Measurements from ENCODE around the gene RERE. TPM values are rescaled to one million over a fixed set of nuclear protein-coding genes. Genes with fewer than 3 reads are reported as not detected.

Gene RERE
- total and polyA plus RNA-seq, 2 experiments from 2014 or later = 148 to 170 TPM

GRCh38 chr1:8344893-8345507, 472.4 kb downstream of the RERE start:
- Mint-ChIP-seq H3K4me3 (no peak overlapping the region), H3K27ac (no peak overlapping the region), H3K9me3 (peaks cover 2% of the 10 kb centered on the region; the same call in 2 of the 3 replicates), H3K27me3 (ENCODE audit: insufficient read depth, low read depth, poor library complexity) (peaks cover 17% of the 10 kb centered on the region), H3K36me3 (ENCODE audit: low read depth) (no peaks in the 10 kb centered on the region; the same call in 2 of the 3 replicates), H3K4me1 (peaks cover 17% of the 10 kb centered on the region; the same call in 2 of the 3 replicates)
- Histone ChIP-seq H2AFZ (no peak overlapping the region), H3K36me3 (ENCODE audit: insufficient read depth) (no peaks in the 10 kb centered on the region), H3K4me1 (ENCODE audit: insufficient read depth) (no peaks in the 10 kb centered on the region), H3K4me3 (no peak overlapping the region), H3K4me2 (no peak overlapping the region), H3K79me2 (replicated peaks; ENCODE audit: insufficient read depth) (no peaks in the 10 kb centered on the region), H3K27me3 (ENCODE audit: insufficient read depth) (no peaks in the 10 kb centered on the region), H3F3A (replicated peaks; ENCODE audit: low read depth) (no peaks in the 10 kb centered on the region), H3K9me2 (ENCODE audit: insufficient read depth) (no peaks in the 10 kb centered on the region; the same call in 1 of the 2 replicates), H4K20me1 (replicated peaks; ENCODE audit: insufficient read depth) (no peaks in the 10 kb centered on the region; the same call in 1 of the 2 replicates), H3K27ac (ENCODE audit: low read depth) (no peak overlapping the region)
- ATAC-seq (no peak), DNase-seq (ENCODE audit: low spot score) (no peak)
- no peak for TF ChIP-seq JUNB (IDR thresholded peaks at IDR 0.05; ENCODE audit: unreplicated experiment)
- no peak for TF ChIP-seq ETS1 (IDR thresholded peaks at IDR 0.05)
- TF ChIP-seq EZH2phosphoT487 (IDR thresholded peaks at IDR 0.05; ENCODE audit: unreplicated experiment) = no peak

DNA sequence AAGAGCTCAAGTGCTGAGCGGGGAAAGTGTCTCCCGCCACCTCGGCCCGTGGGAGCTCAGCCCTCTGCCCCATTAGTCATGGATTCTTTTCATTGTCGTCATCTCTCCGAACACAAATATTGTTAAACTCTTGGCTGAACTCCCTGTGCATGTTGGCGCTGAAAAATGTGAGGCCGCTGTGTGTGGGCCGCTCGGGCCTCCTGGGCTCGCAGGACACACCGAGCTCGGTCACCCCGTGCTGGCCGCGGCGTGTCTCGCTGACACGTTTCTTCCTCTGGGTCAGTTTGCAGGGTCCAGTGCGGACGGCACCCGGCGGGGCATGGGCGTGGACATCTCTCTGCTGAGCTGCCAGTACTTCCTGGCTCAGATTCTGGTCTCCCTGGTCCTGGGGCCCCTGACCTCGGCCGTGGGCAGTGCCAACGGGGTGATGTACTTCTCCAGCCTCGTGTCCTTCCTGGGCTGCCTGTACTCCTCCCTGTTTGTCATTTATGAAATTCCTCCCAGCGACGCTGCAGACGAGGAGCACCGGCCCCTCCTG, 473.9 kb downstream of the RERE start:
- Histone ChIP-seq H3F3A (replicated peaks; ENCODE audit: low read depth) (no peaks in the 10 kb centered on the region), H3K4me1 (ENCODE audit: insufficient read depth) (no peaks in the 10 kb centered on the region), H3K4me2 (no peak overlapping the region), H3K27me3 (ENCODE audit: insufficient read depth) (no peaks in the 10 kb centered on the region), H3K27ac (ENCODE audit: low read depth) (no peak overlapping the region), H4K20me1 (replicated peaks; ENCODE audit: insufficient read depth) (no peaks in the 10 kb centered on the region), H3K36me3 (ENCODE audit: insufficient read depth) (no peaks in the 10 kb centered on the region), H2AFZ (no peak overlapping the region), H3K9me2 (ENCODE audit: insufficient read depth) (no peaks in the 10 kb centered on the region), H3K4me3 (no peak overlapping the region), H3K79me2 (replicated peaks; ENCODE audit: insufficient read depth) (no peaks in the 10 kb centered on the region)
- Mint-ChIP-seq H3K27me3 (ENCODE audit: insufficient read depth, low read depth, poor library complexity) (peaks cover 4% of the 10 kb centered on the region), H3K36me3 (ENCODE audit: low read depth) (no peaks in the 10 kb centered on the region; the same call in 2 of the 3 replicates), H3K4me1 (peaks cover 8% of the 10 kb centered on the region; the same call in 2 of the 3 replicates), H3K27ac (no peak overlapping the region; the same call in 1 of the 2 replicates), H3K4me3 (no peak overlapping the region), H3K9me3 (no peaks in the 10 kb centered on the region)
- TF ChIP-seq EZH2phosphoT487 (IDR thresholded peaks at IDR 0.05; ENCODE audit: unreplicated experiment) = no peak
- no peak for TF ChIP-seq CTCF (conservative IDR thresholded peaks at IDR 0.05; ENCODE audit: low read depth in 2 of 2)
- no peak for TF ChIP-seq ZNF114 (CRISPR knock-in tag; IDR thresholded peaks at IDR 0.05)
- no peak for TF ChIP-seq ETS1 (IDR thresholded peaks at IDR 0.05)
- TF ChIP-seq, protein P1, sequence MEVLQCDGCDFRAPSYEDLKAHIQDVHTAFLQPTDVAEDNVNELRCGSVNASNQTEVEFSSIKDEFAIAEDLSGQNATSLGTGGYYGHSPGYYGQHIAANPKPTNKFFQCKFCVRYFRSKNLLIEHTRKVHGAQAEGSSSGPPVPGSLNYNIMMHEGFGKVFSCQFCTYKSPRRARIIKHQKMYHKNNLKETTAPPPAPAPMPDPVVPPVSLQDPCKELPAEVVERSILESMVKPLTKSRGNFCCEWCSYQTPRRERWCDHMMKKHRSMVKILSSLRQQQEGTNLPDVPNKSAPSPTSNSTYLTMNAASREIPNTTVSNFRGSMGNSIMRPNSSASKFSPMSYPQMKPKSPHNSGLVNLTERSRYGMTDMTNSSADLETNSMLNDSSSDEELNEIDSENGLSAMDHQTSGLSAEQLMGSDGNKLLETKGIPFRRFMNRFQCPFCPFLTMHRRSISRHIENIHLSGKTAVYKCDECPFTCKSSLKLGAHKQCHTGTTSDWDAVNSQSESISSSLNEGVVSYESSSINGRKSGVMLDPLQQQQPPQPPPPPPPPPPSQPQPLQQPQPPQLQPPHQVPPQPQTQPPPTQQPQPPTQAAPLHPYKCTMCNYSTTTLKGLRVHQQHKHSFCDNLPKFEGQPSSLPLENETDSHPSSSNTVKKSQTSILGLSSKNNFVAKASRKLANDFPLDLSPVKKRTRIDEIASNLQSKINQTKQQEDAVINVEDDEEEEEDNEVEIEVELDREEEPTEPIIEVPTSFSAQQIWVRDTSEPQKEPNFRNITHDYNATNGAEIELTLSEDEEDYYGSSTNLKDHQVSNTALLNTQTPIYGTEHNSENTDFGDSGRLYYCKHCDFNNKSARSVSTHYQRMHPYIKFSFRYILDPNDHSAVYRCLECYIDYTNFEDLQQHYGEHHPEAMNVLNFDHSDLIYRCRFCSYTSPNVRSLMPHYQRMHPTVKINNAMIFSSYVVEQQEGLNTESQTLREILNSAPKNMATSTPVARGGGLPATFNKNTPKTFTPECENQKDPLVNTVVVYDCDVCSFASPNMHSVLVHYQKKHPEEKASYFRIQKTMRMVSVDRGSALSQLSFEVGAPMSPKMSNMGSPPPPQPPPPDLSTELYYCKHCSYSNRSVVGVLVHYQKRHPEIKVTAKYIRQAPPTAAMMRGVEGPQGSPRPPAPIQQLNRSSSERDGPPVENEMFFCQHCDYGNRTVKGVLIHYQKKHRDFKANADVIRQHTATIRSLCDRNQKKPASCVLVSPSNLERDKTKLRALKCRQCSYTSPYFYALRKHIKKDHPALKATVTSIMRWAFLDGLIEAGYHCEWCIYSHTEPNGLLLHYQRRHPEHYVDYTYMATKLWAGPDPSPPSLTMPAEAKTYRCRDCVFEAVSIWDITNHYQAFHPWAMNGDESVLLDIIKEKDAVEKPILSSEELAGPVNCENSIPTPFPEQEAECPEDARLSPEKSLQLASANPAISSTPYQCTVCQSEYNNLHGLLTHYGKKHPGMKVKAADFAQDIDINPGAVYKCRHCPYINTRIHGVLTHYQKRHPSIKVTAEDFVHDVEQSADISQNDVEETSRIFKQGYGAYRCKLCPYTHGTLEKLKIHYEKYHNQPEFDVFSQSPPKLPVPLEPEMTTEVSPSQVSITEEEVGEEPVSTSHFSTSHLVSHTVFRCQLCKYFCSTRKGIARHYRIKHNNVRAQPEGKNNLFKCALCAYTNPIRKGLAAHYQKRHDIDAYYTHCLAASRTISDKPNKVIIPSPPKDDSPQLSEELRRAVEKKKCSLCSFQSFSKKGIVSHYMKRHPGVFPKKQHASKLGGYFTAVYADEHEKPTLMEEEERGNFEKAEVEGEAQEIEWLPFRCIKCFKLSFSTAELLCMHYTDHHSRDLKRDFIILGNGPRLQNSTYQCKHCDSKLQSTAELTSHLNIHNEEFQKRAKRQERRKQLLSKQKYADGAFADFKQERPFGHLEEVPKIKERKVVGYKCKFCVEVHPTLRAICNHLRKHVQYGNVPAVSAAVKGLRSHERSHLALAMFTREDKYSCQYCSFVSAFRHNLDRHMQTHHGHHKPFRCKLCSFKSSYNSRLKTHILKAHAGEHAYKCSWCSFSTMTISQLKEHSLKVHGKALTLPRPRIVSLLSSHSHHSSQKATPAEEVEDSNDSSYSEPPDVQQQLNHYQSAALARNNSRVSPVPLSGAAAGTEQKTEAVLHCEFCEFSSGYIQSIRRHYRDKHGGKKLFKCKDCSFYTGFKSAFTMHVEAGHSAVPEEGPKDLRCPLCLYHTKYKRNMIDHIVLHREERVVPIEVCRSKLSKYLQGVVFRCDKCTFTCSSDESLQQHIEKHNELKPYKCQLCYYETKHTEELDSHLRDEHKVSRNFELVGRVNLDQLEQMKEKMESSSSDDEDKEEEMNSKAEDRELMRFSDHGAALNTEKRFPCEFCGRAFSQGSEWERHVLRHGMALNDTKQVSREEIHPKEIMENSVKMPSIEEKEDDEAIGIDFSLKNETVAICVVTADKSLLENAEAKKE (CRISPR knock-in tag; IDR thresholded peaks at IDR 0.05) = no peak
- TF ChIP-seq CREB1 (CRISPR knock-in tag; IDR thresholded peaks at IDR 0.05; ENCODE audit: low read depth) = no peak
- TF ChIP-seq STAT1 (IDR thresholded peaks at IDR 0.05; ENCODE audit: unreplicated experiment) = no peak
- DNase-seq (ENCODE audit: low spot score) (no peak), ATAC-seq (no peak)
